IMR-90 (cell line): ENCODE measurements around the gene UQCRC1. TPM values are rescaled to one million over a fixed set of nuclear protein-coding genes. Genes with fewer than 3 reads are reported as not detected.

Source experiments
- ATAC-seq: fragments of 200-7000 bp; cut with Tn5 transposase; 2 replicates; pipeline ENCODE4 v1.9.1; 2020; ENCODE audit warnings: low read depth, mild to moderate bottlenecking, moderate library complexity
- BruUV-seq: library from RNA; stranded (reverse); fragments of 400-500 nt; replicated peaks from 2 replicates; lab custom pipeline; 2021; lab: Mats Ljungman, UMichigan
- CTCF ChIA-PET: fragments of 300-600 bp; formaldehyde crosslinking; extraction: SDS; loops from one replicate; lab custom pipeline; 2021; ENCODE audit warnings: antibody characterized with exemption; lab: Yijun Ruan, JAX
- POLR2A ChIA-PET: fragments of 300-600 bp; sonication (Branson Sonifier 250); formaldehyde crosslinking; loops from one replicate; lab custom pipeline; 2022; ENCODE audit warnings: antibody characterized with exemption; ENCODE audit not compliant: unreplicated experiment; lab: Charles Lee
- DNase-seq: peaks from one replicate; pipeline ENCODE4 v3.0.0; 2013
- H2AFZ ChIP-seq: replicated peaks from 2 replicates; pipeline ENCODE3; 2013; ENCODE audit warnings: low read length, mild to moderate bottlenecking; ENCODE audit not compliant: poor library complexity
- H2AK5ac ChIP-seq: 2 replicates; pipeline ENCODE4 v1.6.1; 2013; ENCODE audit warnings: low read depth, low read length, inconsistent platforms
- H2AK9ac ChIP-seq: replicated peaks from 2 replicates; pipeline ENCODE3; 2013; ENCODE audit warnings: mild to moderate bottlenecking, low read depth, low read length, moderate library complexity; ENCODE audit not compliant: poor library complexity
- H2BK120ac ChIP-seq: 2 replicates; pipeline ENCODE4 v1.6.1; 2013; ENCODE audit warnings: low read depth, low read length, inconsistent platforms
- H2BK15ac ChIP-seq: 3 replicates; pipeline ENCODE4 v1.6.1; 2013; ENCODE audit warnings: low read depth, low read length, inconsistent platforms
- H2BK20ac ChIP-seq: 2 replicates; pipeline ENCODE4 v1.6.1; 2013; ENCODE audit warnings: low read depth, mild to moderate bottlenecking, inconsistent platforms, low read length, moderate library complexity
- H2BK5ac ChIP-seq: 2 replicates; pipeline ENCODE4 v1.6.1; 2013; ENCODE audit warnings: mild to moderate bottlenecking, low read depth, low read length, inconsistent platforms; ENCODE audit not compliant: poor library complexity, severe bottlenecking
- H3K14ac ChIP-seq: replicated peaks from 2 replicates; pipeline ENCODE4 v1.6.1; 2013; ENCODE audit warnings: low read depth, low read length, inconsistent platforms
- H3K18ac ChIP-seq: 2 replicates; pipeline ENCODE4 v1.6.1; 2013; ENCODE audit warnings: low read depth, low read length, control low read depth
- H3K23ac ChIP-seq: 2 replicates; pipeline ENCODE4 v1.6.1; 2013; ENCODE audit warnings: low read depth, low read length, inconsistent platforms
- H3K27ac ChIP-seq: 2 replicates; pipeline ENCODE4 v1.5.1; 2013; ENCODE audit warnings: mild to moderate bottlenecking, control low read depth, low read length; ENCODE audit not compliant: insufficient read depth
- H3K27me3 ChIP-seq: 2 replicates; pipeline ENCODE4 v1.6.1; 2013; ENCODE audit warnings: low read length; ENCODE audit not compliant: control insufficient read depth, insufficient read depth
- H3K36me3 ChIP-seq: 2 replicates; pipeline ENCODE4 v1.6.1; 2013; ENCODE audit warnings: low read length, mixed read lengths; ENCODE audit not compliant: control insufficient read depth, insufficient read depth
- H3K4ac ChIP-seq: 2 replicates; pipeline ENCODE4 v1.6.1; 2013; ENCODE audit warnings: low read depth, low read length, inconsistent platforms
- H3K4me1 ChIP-seq: 2 replicates; pipeline ENCODE4 v1.6.1; 2013; ENCODE audit warnings: low read length, mixed read lengths; ENCODE audit not compliant: control insufficient read depth, insufficient read depth
- H3K4me2 ChIP-seq: 2 replicates; pipeline ENCODE4 v1.6.1; 2013; ENCODE audit warnings: low read depth, mild to moderate bottlenecking, control low read depth, low read length, moderate library complexity
- H3K4me3 ChIP-seq: 2 replicates; pipeline ENCODE4 v1.5.1; 2013; ENCODE audit warnings: low read depth, mild to moderate bottlenecking, control low read depth, low read length, moderate library complexity; ENCODE audit not compliant: insufficient read depth
- H3K56ac ChIP-seq: 2 replicates; pipeline ENCODE4 v1.6.1; 2013; ENCODE audit warnings: low read length, inconsistent platforms; ENCODE audit not compliant: insufficient read depth; ENCODE audit errors: extremely low read depth
- H3K79me1 ChIP-seq, 2 experiments: 2 replicates each; pipeline ENCODE4 v1.6.1; 2013; ENCODE audit warnings: low read length in 2 of 2, inconsistent platforms in 1 of 2, low read depth in 1 of 2
- H3K9ac ChIP-seq: 2 replicates; pipeline ENCODE4 v1.6.1; 2013; ENCODE audit warnings: low read depth, low read length, control low read depth
- H3K9me1 ChIP-seq: 2 replicates; pipeline ENCODE4 v1.6.1; 2013; ENCODE audit warnings: low read length, inconsistent platforms; ENCODE audit not compliant: insufficient read depth
- H3K9me3 ChIP-seq: 2 replicates; pipeline ENCODE4 v1.6.1; 2013; ENCODE audit warnings: low read length; ENCODE audit not compliant: control insufficient read depth, insufficient read depth
- H4K20me1 ChIP-seq: 2 replicates; pipeline ENCODE4 v1.6.1; 2013; ENCODE audit warnings: low read length, inconsistent platforms; ENCODE audit not compliant: insufficient read depth
- H4K5ac ChIP-seq: 2 replicates; pipeline ENCODE4 v1.6.1; 2013; ENCODE audit warnings: mild to moderate bottlenecking, low read depth, low read length, control low read depth
- H4K8ac ChIP-seq, 2 experiments: 2 replicates each; pipeline ENCODE4 v1.6.1; 2013; ENCODE audit warnings: low read depth in 2 of 2, low read length in 2 of 2, control low read depth in 1 of 2, inconsistent platforms in 1 of 2
- H4K91ac ChIP-seq: 2 replicates; pipeline ENCODE4 v1.6.1; 2013; ENCODE audit warnings: low read depth, low read length, inconsistent platforms; ENCODE audit not compliant: insufficient read depth
- CEBPB ChIP-seq: IDR thresholded peaks from 2 replicates; pipeline ENCODE4 v1.6.1; 2012; ENCODE audit warnings: low read depth, low read length, improper control_type of control experiment
- FOS ChIP-seq: fragments of 150-350 bp; IDR thresholded peaks from 2 replicates; pipeline ENCODE4 v1.6.1; 2016; ENCODE audit warnings: low read depth, low read length
- NFE2L2 ChIP-seq: fragments of 150-350 bp; IDR thresholded peaks from 2 replicates; pipeline ENCODE4 v1.6.1; 2016; ENCODE audit warnings: low read depth, mild to moderate bottlenecking, low read length
- POLR2A ChIP-seq: IDR thresholded peaks from 2 replicates; pipeline ENCODE4 v1.6.1; 2012; ENCODE audit warnings: mild to moderate bottlenecking, low read depth, low read length
- WGBS, 2 experiments: methylation state at CpG; one replicate each; pipeline versions ENCODE4 v1.1.5 to v1.1.7; 2013; ENCODE audit warnings: missing lambda C conversion rate in 2 of 2; ENCODE audit not compliant: insufficient read length in 1 of 2; ENCODE audit errors: extremely low coverage in 2 of 2; 5-methylcytosine and 5-hydroxymethylcytosine counted together
- dilution Hi-C: fragments of 300-500 bp; cut with HindIII; formaldehyde crosslinking; loops from one replicate; pipeline ENCODE4 v1.14.3; 2018; ENCODE audit warnings: low sequenced_read_pairs; ENCODE audit not compliant: unreplicated experiment
- in situ Hi-C: fragments of 300-500 bp; cut with MboI; formaldehyde crosslinking; loops from 3 replicates; pipeline ENCODE4 v1.14.3; 2019; ENCODE audit warnings: low sequenced_read_pairs, inconsistent platforms, mixed read lengths
- intact Hi-C: fragments of 100-400 bp; cut with micrococcal nuclease; formaldehyde crosslinking; loops from 2 replicates; pipeline ENCODE4 v1.10.0; 2022
- polyA plus RNA-seq, 3 experiments: library from polyadenylated mRNA; depleted of rRNA; stranded (reverse); fragments of >200 nt; gene quantifications; 2 replicates each; pipeline ENCODE4 v1.2.3, GENCODE V29; 2012; ENCODE audit warnings: low replicate concordance in 1 of 3
- total RNA-seq: library from RNA; depleted of rRNA; stranded (reverse); fragments of >200 nt; gene quantifications from 2 replicates; pipeline ENCODE4 v1.2.3, GENCODE V29; 2012
- TF ChIP-seq, protein P1 (sequence below): fragments of 150-350 bp; IDR thresholded peaks from 2 replicates; pipeline ENCODE4 v1.6.1; 2017; ENCODE audit warnings: mild to moderate bottlenecking, antibody characterized with exemption, low read length, low read depth

Gene UQCRC1
- total and polyA plus RNA-seq, 2 of the 4 experiments (the other 2 are of a cell fraction): 474 to 1,365 TPM

DNA sequence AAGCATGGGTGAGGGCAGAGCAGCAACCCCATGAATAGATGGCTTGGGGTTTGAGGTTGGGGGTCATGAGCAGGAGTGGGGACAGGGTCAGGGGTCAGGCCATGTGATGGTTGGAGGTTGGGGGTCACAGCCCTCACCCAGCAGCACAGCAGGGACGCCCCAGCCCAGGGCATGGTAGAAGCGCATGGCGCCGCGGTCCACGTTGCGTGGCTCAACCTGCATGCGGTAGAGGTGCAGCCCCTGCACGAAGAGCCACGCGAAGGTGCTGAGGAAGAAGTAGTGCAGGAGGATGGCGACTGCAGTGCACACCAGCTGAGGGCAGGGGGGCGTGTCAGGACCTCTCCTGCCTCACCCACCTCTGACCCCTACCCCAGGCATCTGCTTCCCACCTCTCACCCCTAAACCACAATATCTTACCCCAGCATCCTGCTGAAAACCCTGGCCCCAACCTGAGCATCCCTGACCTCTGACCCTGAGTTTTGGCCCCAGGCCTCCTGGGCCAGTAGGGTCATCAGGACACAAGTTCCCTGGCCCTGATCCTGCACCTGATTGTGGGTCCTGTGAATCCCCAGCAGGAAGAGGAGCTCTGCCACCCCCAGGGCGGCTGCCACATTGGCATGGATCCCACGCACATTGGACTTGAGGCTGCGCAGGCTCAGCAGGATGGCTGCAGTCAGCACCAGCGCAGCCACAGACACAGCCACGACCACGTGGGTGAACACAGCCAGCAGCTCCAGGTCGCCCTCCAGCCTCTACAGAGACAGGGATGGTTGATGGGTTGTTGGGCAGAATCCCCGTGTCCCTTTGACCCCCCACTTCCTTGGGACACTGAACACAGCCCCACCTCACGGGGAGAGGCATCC is 35.7 kb upstream of the UQCRC1 start:
- Histone ChIP-seq H4K20me1 (no peaks in the 10 kb centered on the region; the same call in 1 of the 2 replicates), H2BK15ac (no peak overlapping the region), H4K8ac (no peak overlapping the region), H2BK5ac (no peak overlapping the region), H2AFZ (no peak overlapping the region), H2BK120ac (no peak overlapping the region), H2BK20ac (no peak overlapping the region), H3K27me3 (no peaks in the 10 kb centered on the region), H4K91ac (no peak overlapping the region), H3K4ac (no peak overlapping the region), H3K9ac (no peak overlapping the region), H3K23ac (no peak overlapping the region), H3K4me1 (no peaks in the 10 kb centered on the region), H3K79me1 (no peaks in the 10 kb centered on the region), H3K4me2 (no peak overlapping the region), H3K27ac (no peak overlapping the region), H3K4me3 (no peak overlapping the region), H2AK9ac (peak overlapping the region; percentile 9), H3K9me3 (no peaks in the 10 kb centered on the region), H3K36me3 (no peaks in the 10 kb centered on the region), H3K9me1 (no peaks in the 10 kb centered on the region), H3K56ac (no peak overlapping the region), H2AK5ac (no peak overlapping the region), H3K18ac (no peak overlapping the region), H3K14ac (no peak overlapping the region), H4K5ac (no peak overlapping the region)
- TF ChIP-seq FOS (no peak), POLR2A (no peak), CEBPB (no peak), NFE2L2 (no peak)
- TF ChIP-seq, protein P1, sequence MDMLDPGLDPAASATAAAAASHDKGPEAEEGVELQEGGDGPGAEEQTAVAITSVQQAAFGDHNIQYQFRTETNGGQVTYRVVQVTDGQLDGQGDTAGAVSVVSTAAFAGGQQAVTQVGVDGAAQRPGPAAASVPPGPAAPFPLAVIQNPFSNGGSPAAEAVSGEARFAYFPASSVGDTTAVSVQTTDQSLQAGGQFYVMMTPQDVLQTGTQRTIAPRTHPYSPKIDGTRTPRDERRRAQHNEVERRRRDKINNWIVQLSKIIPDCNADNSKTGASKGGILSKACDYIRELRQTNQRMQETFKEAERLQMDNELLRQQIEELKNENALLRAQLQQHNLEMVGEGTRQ: no peak
- ATAC-seq (no peak), DNase-seq (no peak)
- intact Hi-C loops: no loop called here
- 82% methylated on average over 16 of the region's 22 CpGs; no CpG with 5 or more reads in 1 of the 2 experiments for WGBS, 2 experiments
- ChIA-PET CTCF (no interaction called here), POLR2A (no interaction called here)
- dilution Hi-C loops: no loop called here
- in situ Hi-C loops: no loop called here
- BruUV-seq: no TSS peak
